RKO (cell line): ENCODE results near the gene LMX1B.
A peak's percentile ranks its signal among the peaks of the same experiment; 100 is the strongest.
"Not testable (repeated sequence)": the region's sequence is repeated elsewhere in the genome, so short reads cannot be mapped to it uniquely, and the experiment has no call there.

ENCODE experiments used
- DNase-seq: peaks from one replicate; pipeline ENCODE4 v3.0.0-alpha.2; 2016; ENCODE audit warnings: low spot score

Gene LMX1B

GRCh38 chr9:126613651-126614050, at the start of gene LMX1B:
LMX1B (plus strand) TSS chr9:126613928; CDS start chr9:126614450, 522 bp downstream.
- no peak for DNase-seq

- DNase-seq, result no peak
Observed at GRCh38 chr9:126564128-126564527, 49.6 kb upstream of the LMX1B start.

GRCh38 chr9:126564716-126565115, 49.0 kb upstream of the LMX1B start:
- DNase-seq, result no peak

- no peak for DNase-seq
Observed at GRCh38 chr9:126565336-126566128, 48.2 kb upstream of the LMX1B start.

- DNase-seq, result peak; percentile 40
Observed at GRCh38 chr9:126569036-126569435, 44.7 kb upstream of the LMX1B start.

GRCh38 chr9:126578029-126578428, 35.7 kb upstream of the LMX1B start:
- DNase-seq, result no peak

- not testable (repeated sequence) for DNase-seq
Observed at GRCh38 chr9:126580319-126580718, 33.4 kb upstream of the LMX1B start.

- no peak for DNase-seq
Observed at GRCh38 chr9:126581893-126582292, 31.8 kb upstream of the LMX1B start.

- DNase-seq, result no peak
Observed at GRCh38 chr9:126582427-126582826, 31.3 kb upstream of the LMX1B start.

- no peak for DNase-seq
Observed at GRCh38 chr9:126583144-126583760, 30.5 kb upstream of the LMX1B start.

- no peak for DNase-seq
Observed at GRCh38 chr9:126584611-126585010, 29.1 kb upstream of the LMX1B start.

GRCh38 chr9:126586236-126586635, 27.5 kb upstream of the LMX1B start:
- DNase-seq, result no peak

GRCh38 chr9:126587187-126588185, 26.2 kb upstream of the LMX1B start:
- DNase-seq, result no peak

GRCh38 chr9:126588491-126589168, 25.1 kb upstream of the LMX1B start:
- DNase-seq, result no peak

GRCh38 chr9:126589349-126589748, 24.4 kb upstream of the LMX1B start:
- DNase-seq, result no peak

- peak; percentile 68 for DNase-seq
Observed at GRCh38 chr9:126591083-126591482, 22.6 kb upstream of the LMX1B start.

- no peak for DNase-seq
Observed at GRCh38 chr9:126591922-126592321, 21.8 kb upstream of the LMX1B start.

GRCh38 chr9:126592461-126592860, 21.3 kb upstream of the LMX1B start:
- no peak for DNase-seq

GRCh38 chr9:126595982-126596381, 17.7 kb upstream of the LMX1B start:
- no peak for DNase-seq

- no peak for DNase-seq
Observed at GRCh38 chr9:126599047-126599650, 14.6 kb upstream of the LMX1B start.
